ENCODE data around the gene PCCA. TPM values are rescaled to one million over a fixed set of nuclear protein-coding genes. Genes with fewer than 3 reads are reported as not detected.

The PCCA gene
- total and polyA plus RNA-seq, 2 experiments from 2014 or later, result 41.9 to 46.6 TPM

DNA sequence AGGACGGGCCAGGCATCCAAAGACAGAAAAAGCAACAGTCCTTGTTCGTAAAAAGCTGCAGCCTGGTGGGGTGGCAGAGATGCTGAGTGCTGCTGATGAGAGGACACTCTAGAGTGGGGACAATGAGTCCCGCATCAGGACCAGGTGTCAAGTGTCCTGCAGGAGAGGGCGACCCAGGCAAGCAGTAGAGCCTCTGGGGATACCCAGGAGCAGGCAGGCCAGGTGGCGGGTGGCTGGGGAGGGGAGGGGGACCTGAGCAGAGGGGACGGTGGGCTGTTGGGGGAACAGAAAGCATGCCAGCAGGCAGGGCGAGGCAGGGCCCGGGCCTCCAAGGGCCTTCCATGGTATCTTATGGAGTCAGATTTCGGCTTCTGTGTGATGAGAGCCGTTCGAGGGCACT, 463.9 kb downstream of the PCCA start:
- no peaks in the 10 kb centered on the region for H3K9me3 Mint-ChIP-seq
- H3K4me1 Mint-ChIP-seq, result no peaks in the 10 kb centered on the region
- no peaks in the 10 kb centered on the region for H3K9me2 ChIP-seq (ENCODE audit: insufficient read depth)
- no peak overlapping the region for H2AFZ ChIP-seq
- TF ChIP-seq POLR2AphosphoS5 (IDR thresholded peaks at IDR 0.05; ENCODE audit: low read depth), result no peak
- no peak for TF ChIP-seq EZH2phosphoT487 (IDR thresholded peaks at IDR 0.05; ENCODE audit: unreplicated experiment)
- TF ChIP-seq REST (IDR thresholded peaks at IDR 0.05; ENCODE audit: unreplicated experiment), result no peak
- no peak for TF ChIP-seq ZNF331 (CRISPR knock-in tag; IDR thresholded peaks at IDR 0.05; ENCODE audit: low read depth)
- TF ChIP-seq JUNB (IDR thresholded peaks at IDR 0.05; ENCODE audit: unreplicated experiment), result no peak
- TF ChIP-seq ZNF114 (CRISPR knock-in tag; IDR thresholded peaks at IDR 0.05), result no peak
- no peak for TF ChIP-seq STAT1 (IDR thresholded peaks at IDR 0.05; ENCODE audit: unreplicated experiment)
- ATAC-seq (no peak), DNase-seq (ENCODE audit: low spot score) (no peak)
- H3K79me2 ChIP-seq (replicated peaks; ENCODE audit: insufficient read depth), result no peaks in the 10 kb centered on the region
- peaks cover 4% of the 10 kb centered on the region for H3K27me3 Mint-ChIP-seq (ENCODE audit: insufficient read depth, low read depth, poor library complexity)
- no peak overlapping the region for H3K27ac Mint-ChIP-seq
- no peaks in the 10 kb centered on the region for H3K36me3 ChIP-seq (ENCODE audit: insufficient read depth)
- no peaks in the 10 kb centered on the region for H3F3A ChIP-seq (replicated peaks; ENCODE audit: low read depth)
- H3K4me2 ChIP-seq, result no peak overlapping the region
- H3K27me3 ChIP-seq (ENCODE audit: insufficient read depth), result no peaks in the 10 kb centered on the region
- H3K4me3 Mint-ChIP-seq, result no peak overlapping the region
- no peaks in the 10 kb centered on the region for H3K4me1 ChIP-seq (ENCODE audit: insufficient read depth)
- H3K36me3 Mint-ChIP-seq (ENCODE audit: low read depth), result no peaks in the 10 kb centered on the region
- H3K27ac ChIP-seq (ENCODE audit: low read depth), result no peak overlapping the region
- no peak overlapping the region for H3K4me3 ChIP-seq
- H4K20me1 ChIP-seq (replicated peaks; ENCODE audit: insufficient read depth), result no peaks in the 10 kb centered on the region

- Histone ChIP-seq H3K4me3 (no peak overlapping the region), H3K9me2 (ENCODE audit: insufficient read depth) (no peaks in the 10 kb centered on the region), H3K79me2 (replicated peaks; ENCODE audit: insufficient read depth) (no peaks in the 10 kb centered on the region), H3K4me1 (ENCODE audit: insufficient read depth) (peaks cover 1% of the 10 kb centered on the region; the same call in 1 of the 2 replicates), H3K4me2 (no peak overlapping the region), H3F3A (replicated peaks; ENCODE audit: low read depth) (0 out of 2 replicates have a peak, but pooled peaks cover 3% of the 10 kb centered on the region), H3K36me3 (ENCODE audit: insufficient read depth) (no peaks in the 10 kb centered on the region), H2AFZ (0 out of 2 replicates have a peak overlapping the region, but pooled peaks have one; percentile 11), H3K27me3 (ENCODE audit: insufficient read depth) (no peaks in the 10 kb centered on the region), H4K20me1 (replicated peaks; ENCODE audit: insufficient read depth) (no peaks in the 10 kb centered on the region), H3K27ac (ENCODE audit: low read depth) (no peak overlapping the region)
- DNase-seq (ENCODE audit: low spot score), result no peak
- Mint-ChIP-seq H3K4me1 (peaks cover 4% of the 10 kb centered on the region), H3K27ac (no peak overlapping the region), H3K36me3 (ENCODE audit: low read depth) (no peaks in the 10 kb centered on the region), H3K27me3 (ENCODE audit: insufficient read depth, low read depth, poor library complexity) (peaks cover 2% of the 10 kb centered on the region), H3K4me3 (no peak overlapping the region), H3K9me3 (no peaks in the 10 kb centered on the region)
- ATAC-seq, result no peak
- TF ChIP-seq NANOG (IDR thresholded peaks at IDR 0.05; ENCODE audit: borderline replicate concordance), result no peak
- no peak for TF ChIP-seq POLR2AphosphoS5 (IDR thresholded peaks at IDR 0.05; ENCODE audit: low read depth)
- no peak for TF ChIP-seq REST (IDR thresholded peaks at IDR 0.05; ENCODE audit: unreplicated experiment)
- no peak for TF ChIP-seq ETS1 (IDR thresholded peaks at IDR 0.05)
- no peak for TF ChIP-seq EZH2 (IDR thresholded peaks at IDR 0.05; ENCODE audit: low read depth, unreplicated experiment)
- no peak for TF ChIP-seq STAT1 (IDR thresholded peaks at IDR 0.05; ENCODE audit: unreplicated experiment)
- TF ChIP-seq CTCF (conservative IDR thresholded peaks at IDR 0.05; ENCODE audit: low read depth in 2 of 2), result no peak
- no peak for TF ChIP-seq ZNF331 (CRISPR knock-in tag; IDR thresholded peaks at IDR 0.05; ENCODE audit: low read depth)
- TF ChIP-seq JUNB (IDR thresholded peaks at IDR 0.05; ENCODE audit: unreplicated experiment), result no peak
- TF ChIP-seq ZNF114 (CRISPR knock-in tag; IDR thresholded peaks at IDR 0.05), result no peak
- no peak for TF ChIP-seq CREB1 (CRISPR knock-in tag; IDR thresholded peaks at IDR 0.05; ENCODE audit: low read depth)
- no peak for TF ChIP-seq EZH2phosphoT487 (IDR thresholded peaks at IDR 0.05; ENCODE audit: unreplicated experiment)
Observed at GRCh38 chr13:100559886-100560285, 471.0 kb downstream of the PCCA start.

Data from GM23338 (cell line).